NCI-H1092 treated with DMSO at 0.1 percent for 48 hours (cell line): ENCODE results near the gene PKNOX1.
"Not testable (repeated sequence)": the region's sequence is repeated elsewhere in the genome, so short reads cannot be mapped to it uniquely, and the experiment has no call there.

Experiments
- DNase-seq: peaks from one replicate; lab custom pipeline; 2025; lab: John Stamatoyannopoulos, UW

PKNOX1 gene

GRCh38 chr21:43020177-43020576, 45.8 kb downstream of the PKNOX1 start:
- no peak for DNase-seq

GRCh38 chr21:43020771-43021170, 46.4 kb downstream of the PKNOX1 start:
- DNase-seq: no peak

GRCh38 chr21:43021191-43021590, 46.8 kb downstream of the PKNOX1 start:
- no peak for DNase-seq

GRCh38 chr21:43021756-43022600, 47.6 kb downstream of the PKNOX1 start:
- DNase-seq: no peak

- no peak for DNase-seq
Observed at GRCh38 chr21:43023175-43023574, 48.8 kb downstream of the PKNOX1 start.

GRCh38 chr21:43024439-43025136, 50.2 kb downstream of the PKNOX1 start:
- no peak for DNase-seq

- DNase-seq: no peak
Observed at GRCh38 chr21:43025636-43026180, 51.3 kb downstream of the PKNOX1 start.

- DNase-seq: no peak
Observed at GRCh38 chr21:43027846-43028731, 53.7 kb downstream of the PKNOX1 start.

GRCh38 chr21:43029785-43030184, 55.4 kb downstream of the PKNOX1 start:
- DNase-seq: no peak

- no peak for DNase-seq
Observed at GRCh38 chr21:43031121-43031619, 56.8 kb downstream of the PKNOX1 start.

- no peak for DNase-seq
Observed at GRCh38 chr21:43034101-43034500, 59.7 kb downstream of the PKNOX1 start.

GRCh38 chr21:43034826-43035225, 60.5 kb downstream of the PKNOX1 start:
- DNase-seq: no peak

GRCh38 chr21:43036889-43037288, 62.5 kb downstream of the PKNOX1 start:
- DNase-seq: not testable (repeated sequence)

- not testable (repeated sequence) for DNase-seq
Observed at GRCh38 chr21:43037918-43038658, 63.7 kb downstream of the PKNOX1 start.

GRCh38 chr21:43038659-43039044, 64.3 kb downstream of the PKNOX1 start:
- DNase-seq: not testable (repeated sequence)

- DNase-seq: not testable (repeated sequence)
Observed at GRCh38 chr21:43042169-43042568, 67.8 kb downstream of the PKNOX1 start.

GRCh38 chr21:43043291-43043690, 68.9 kb downstream of the PKNOX1 start:
- DNase-seq: not testable (repeated sequence)

- DNase-seq: not testable (repeated sequence)
Observed at GRCh38 chr21:43044547-43044946, 70.2 kb downstream of the PKNOX1 start.

GRCh38 chr21:43045165-43045875, 71.0 kb downstream of the PKNOX1 start:
- DNase-seq: not testable (repeated sequence)
